NCI-H1417 treated with DMSO at 0.1 percent for 48 hours (cell line): ENCODE data around the gene SRRM2.

ENCODE experiments used
- DNase-seq: peaks from one replicate; lab custom pipeline; 2025; lab: John Stamatoyannopoulos, UW

Gene SRRM2

DNA sequence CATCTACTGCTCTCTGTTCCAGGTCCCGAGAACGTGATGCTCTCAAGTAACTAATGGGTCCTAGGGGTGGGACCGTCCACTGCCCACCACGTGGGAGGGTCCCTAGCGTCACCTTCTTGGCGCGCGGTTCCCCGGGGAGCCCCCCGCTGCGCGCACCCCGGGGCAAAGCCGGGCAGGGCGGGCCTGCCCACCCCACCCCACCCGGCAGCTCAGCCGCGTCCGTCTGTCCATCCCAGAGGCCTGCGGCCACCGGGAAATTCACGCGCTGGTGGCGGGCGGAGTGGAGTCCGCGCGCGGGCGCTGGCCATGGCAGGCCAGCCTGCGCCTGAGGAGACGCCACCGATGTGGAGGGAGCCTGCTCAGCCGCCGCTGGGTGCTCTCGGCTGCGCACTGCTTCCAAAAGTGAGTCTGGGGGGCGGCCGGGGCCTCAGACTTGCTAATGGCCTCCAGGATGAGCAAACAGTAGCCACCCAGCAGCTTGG lies 46.3 kb downstream of the SRRM2 start:
- DNase-seq = no peak

DNA sequence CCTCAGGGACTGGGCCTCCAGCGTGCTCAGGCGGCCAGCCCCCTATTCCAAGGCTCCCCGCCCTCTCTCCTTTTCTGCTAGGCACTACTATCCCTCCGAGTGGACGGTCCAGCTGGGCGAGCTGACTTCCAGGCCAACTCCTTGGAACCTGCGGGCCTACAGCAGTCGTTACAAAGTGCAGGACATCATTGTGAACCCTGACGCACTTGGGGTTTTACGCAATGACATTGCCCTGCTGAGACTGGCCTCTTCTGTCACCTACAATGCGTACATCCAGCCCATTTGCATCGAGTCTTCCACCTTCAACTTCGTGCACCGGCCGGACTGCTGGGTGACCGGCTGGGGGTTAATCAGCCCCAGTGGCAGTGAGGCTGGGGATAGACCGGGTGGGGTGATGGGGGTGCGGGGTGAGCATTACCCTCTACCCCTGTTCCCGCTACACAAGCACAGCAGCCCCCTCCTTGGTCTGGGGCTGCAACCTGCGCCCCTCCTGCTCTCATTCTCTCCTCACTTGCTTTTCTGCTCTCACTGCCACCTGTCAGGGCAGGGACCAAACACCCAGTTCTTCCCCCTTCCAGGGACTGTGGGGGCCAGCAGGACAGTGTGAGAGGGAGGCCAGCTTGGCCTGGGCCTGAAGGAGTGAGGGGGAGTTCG lies 46.9 kb downstream of the SRRM2 start:
- DNase-seq = no peak

DNA sequence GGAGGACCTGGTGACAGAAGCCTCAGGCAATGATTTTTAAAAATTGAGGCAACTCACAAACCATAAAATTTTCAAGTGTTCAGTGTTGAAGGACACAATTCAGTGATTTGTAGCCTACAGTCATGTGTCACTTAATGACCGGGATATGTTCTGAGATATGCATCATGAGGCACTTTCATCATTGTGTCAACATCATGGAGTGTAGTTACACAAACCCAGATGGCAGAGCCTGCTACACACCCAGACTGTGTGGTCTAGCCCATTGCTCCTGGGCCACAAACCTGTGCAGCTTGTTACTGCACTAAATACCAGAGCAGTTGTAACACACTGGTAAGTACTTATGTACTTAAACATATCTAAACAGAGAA lies 47.4 kb downstream of the SRRM2 start:
- DNase-seq = no peak

DNA sequence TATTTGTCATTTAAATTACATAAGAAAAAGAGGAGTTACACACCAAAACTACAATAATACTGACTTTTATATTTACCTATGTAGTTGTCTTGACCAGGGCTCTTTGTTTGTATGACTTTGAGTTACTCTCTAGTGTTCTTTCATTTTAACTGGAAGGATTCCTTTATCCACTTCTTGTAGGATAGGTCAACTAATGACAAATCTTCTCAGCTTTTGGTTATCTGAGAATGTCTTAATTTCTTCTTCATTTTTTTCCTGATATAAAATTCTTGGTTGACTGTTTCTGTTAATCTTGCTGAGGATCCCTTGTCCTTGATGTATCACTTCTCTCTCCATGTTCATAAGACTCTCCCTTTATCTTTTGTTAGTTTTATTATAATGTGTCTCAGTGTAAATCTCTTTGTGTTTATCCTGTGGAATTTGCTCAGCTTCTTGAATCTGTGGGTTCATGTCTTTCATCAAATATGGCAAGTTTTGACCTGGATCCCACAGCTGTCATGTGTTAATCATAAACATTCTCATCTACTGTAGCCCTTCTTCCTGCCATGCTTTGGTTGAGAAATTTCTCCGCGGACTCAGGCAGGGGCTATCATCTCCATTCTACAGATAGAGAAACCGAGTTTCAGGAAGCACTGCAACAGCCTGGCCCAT lies 51.2 kb downstream of the SRRM2 start:
- no peak for DNase-seq

DNA sequence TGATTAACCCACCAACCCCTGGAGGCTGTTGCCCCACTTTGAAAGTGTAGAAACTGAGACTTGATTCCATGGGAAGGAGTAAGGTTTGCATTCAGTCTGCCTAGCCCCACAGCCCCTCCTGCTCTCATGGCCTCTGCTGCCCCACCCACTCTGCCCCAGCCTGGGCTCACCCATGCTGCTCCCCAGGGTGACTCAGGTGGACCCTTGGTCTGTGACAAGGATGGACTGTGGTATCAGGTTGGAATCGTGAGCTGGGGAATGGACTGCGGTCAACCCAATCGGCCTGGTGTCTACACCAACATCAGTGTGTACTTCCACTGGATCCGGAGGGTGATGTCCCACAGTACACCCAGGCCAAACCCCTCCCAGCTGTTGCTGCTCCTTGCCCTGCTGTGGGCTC lies 52.3 kb downstream of the SRRM2 start:
- DNase-seq = no peak

DNA sequence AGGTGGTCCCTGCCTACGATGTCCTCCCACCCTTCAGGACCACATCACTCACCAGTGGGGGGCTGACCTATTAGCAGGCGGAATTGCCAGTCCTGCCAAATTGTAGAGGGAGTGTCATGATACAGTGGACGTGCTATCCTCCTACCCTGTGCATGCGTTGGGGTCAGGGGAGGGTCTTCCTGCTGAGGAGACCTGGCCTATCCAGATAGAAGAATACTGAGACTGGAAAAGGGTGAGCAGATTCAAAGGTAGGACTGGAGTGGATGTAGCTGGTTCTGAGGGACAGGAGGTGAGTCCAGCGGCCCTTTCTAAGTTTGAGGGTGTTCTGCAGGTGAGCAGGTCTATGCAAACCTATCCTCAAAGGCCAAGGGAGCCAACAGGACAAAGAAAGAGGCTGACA lies 53.8 kb downstream of the SRRM2 start:
- DNase-seq = no peak

DNA sequence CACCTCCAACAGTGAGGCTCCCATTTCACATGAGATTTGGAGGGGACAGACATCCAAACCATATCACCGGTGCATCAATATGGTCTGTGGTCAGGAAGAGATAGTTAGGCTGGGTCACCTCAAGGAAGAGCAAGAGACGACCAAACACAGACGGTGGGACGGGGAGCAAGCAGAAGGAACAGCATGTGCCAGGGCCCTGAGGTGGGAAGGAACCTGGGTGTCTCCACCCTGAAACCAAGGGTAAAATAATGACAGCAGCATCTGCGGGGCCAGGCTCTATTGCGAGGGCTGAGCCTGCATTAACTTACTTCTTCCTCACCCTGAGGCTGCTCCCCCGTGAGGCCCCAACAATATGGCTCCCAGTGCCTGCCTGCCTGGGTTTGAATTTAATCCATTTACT lies 55.7 kb downstream of the SRRM2 start:
- DNase-seq = no peak

DNA sequence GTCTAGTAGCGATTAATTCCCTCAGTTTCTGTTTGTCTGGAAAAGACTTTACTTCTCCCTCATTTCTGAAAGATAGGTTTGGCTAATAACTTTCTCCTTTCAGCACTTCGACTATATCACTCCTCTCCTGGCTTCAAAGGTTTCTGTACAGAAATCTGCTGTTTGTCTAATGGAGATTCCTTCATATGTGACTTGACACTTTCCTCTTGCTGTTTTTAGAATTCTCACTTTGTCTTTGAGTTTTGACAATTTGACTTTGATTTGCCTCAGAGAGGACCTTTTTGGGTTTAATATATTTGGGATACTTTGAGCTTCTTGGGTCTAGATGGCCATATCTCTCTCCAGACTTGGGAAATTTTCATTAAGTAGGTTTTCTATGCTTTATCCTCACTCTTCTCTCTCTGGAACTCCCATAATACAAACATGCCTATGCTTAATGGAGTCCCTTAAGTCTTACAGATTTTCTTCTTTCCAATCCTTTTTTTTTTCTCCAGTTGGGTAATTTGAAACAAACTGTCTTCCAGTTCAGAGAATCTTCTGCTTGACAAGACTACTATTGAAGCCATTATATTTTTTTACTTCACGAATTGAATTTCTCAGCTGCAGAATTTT lies 56.8 kb downstream of the SRRM2 start:
- DNase-seq = no peak

DNA sequence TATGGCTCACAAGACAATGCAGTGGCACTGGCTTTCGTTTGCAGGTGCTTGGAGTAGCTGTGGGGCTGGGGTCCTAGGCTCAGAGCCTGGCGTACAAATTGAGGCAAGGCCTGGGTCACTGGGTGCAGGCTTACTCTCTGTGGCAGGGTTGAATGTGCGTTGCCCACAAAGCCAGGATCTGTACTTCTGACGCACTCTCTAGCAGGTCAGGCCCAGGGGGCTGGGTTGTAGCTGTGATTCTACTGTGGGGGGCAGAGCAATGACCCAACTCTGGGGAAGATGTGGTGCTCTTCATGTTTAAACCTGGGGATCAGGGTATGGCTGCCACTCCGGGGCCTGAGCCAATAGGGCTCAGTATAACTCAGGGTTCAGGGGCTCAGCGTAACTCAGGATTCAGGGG lies 58.2 kb downstream of the SRRM2 start:
- DNase-seq = no peak

DNA sequence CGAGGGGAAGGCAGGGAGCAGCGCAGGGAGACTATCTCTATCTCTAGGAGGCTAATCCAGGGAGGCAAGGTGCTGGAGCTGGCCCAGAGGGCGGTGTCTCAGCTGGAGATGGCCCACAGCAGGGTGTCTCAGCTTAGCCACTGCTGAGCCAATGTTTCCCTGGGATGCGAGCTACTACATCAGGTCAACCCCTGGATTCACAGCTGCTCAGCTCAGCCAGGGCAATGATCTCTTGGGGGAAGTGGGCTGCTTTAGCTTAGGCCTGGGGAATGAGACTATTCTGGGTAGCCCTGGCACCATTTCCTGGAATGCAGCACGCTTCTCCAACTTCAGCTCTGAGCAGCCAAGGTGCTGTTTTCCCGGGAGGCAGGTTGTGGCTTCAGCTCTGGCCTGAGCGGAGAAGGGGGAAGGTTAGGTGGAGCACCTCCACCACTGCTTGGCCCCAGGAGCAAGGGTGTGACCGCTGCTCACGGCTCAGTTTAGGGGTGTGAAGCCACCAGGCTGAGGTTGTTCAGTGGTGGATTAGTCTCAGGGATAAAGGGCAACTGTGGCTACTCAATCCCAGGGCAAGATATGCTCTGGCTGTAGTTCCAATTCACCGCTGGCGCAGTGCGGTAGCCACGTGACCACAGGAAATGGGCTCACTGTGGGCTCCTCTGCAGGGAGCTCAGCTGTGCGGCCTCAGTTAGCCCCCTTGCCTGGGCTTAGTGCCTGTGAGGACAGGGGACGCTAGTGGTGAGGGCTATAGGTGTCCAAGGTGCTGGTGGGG lies 59.4 kb downstream of the SRRM2 start:
- DNase-seq = no peak

DNA sequence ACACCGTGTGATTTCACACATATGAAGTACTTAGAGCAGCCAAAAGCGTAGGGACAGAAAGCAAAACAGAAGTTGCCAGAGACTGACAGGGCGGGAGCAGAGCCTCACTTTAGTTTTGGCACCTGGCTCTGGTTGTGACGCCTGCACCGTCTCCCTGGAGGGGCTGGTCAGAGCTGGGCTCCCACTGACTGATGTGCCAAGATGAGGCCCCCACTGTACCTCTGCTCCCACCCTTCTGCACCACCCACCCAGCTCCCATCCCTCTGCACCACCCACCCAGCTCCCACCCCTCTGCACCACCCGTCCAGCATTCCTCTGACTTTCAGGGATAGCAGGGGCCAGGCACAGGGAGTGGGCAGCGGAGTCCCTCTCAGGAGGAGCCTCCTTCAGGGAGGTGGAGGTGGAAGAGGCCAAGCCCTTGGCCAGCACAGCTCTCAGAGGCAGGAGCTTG lies 61.4 kb downstream of the SRRM2 start:
- no peak for DNase-seq

DNA sequence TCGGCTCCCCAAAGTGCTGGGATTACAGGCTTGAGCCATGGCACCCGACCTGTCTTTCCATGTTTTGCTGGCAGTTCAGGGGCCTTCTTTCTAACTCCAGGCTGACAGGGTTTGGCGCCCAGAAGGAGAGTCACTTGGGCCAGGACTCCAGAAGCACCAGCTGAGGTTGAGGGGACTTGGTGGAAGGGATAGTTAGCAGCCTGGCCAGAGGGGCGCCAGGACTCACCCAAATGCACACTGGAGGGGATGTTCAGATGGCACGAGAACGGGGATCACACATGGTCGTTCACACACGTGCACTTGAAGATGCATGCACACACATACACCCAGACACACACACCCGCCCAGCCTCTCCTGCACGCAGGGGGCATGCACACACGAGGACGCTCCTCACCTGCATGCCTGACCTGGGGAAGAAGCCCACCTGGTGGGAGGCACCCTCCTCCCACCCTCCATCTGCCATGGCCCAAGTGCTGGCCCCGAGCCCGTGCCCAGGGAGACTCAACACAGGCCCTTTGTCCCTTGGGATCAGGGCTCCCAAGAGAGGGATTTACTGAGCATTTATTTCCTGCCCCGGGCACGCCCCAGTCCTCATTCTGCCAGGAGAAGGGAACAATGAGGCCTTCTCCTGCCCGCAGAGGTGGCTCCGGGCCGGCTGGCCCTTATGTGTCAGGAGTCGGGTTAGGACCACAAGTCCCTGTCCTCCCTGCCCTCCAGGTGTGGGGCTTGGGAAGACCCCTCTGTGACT lies 62.3 kb downstream of the SRRM2 start:
- DNase-seq = no peak

DNA sequence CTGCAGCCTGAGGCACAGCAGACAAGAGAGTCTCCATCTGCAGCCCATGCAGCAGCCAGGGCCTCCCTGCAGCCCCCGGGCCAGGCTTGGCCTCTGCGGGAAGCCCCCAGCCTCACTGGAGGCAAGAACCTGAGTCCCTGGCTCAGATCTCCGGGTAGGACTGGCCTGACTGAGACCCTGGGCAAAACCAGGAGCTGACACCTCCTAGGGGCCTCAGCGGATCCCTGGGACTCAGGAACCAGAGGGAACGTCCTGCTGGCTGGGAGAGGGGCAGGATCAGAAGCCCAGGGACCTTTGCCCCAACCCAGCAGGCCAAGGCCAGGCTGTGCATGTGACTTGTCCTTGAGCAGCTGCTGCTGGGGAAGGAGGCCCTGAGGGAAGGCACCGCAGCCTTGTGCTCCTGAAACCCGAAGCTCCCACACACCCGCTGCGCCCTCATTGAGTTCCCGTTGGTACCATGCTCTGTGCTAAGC lies 62.9 kb downstream of the SRRM2 start:
- no peak for DNase-seq

DNA sequence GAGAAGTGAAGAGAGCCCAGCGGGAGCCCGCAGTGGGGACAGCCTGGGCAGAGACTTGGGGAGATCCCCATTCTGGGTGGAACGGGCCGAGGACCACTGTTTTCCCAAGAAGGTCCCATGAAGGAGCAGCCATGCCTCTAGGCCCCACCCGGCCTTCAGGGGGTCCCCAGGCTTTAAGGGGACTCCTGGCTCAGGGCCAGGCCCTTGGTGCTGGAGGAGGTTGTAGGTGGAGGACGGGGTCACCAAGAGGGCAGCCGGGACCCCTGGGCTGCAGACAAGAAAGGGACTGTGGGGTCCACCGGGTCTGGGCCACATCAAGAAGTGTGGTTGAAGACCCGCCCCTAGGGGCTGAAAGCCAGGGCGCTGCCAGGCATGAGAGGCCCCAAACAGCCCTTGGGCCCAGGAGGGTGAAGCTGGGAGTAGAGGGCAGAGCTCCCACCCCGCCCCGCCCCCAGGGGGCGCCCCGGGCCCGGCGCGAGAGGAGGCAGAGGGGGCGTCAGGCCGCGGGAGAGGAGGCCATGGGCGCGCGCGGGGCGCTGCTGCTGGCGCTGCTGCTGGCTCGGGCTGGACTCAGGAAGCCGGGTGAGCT lies 64.4 kb downstream of the SRRM2 start, which contains the start of gene PRSS21:
Gene PRSS21, plus strand, starts transcription at position 487 of the 589 bp plus-strand sequence. Its CDS starts 32 bp downstream, at position 519.
- DNase-seq = no peak

DNA sequence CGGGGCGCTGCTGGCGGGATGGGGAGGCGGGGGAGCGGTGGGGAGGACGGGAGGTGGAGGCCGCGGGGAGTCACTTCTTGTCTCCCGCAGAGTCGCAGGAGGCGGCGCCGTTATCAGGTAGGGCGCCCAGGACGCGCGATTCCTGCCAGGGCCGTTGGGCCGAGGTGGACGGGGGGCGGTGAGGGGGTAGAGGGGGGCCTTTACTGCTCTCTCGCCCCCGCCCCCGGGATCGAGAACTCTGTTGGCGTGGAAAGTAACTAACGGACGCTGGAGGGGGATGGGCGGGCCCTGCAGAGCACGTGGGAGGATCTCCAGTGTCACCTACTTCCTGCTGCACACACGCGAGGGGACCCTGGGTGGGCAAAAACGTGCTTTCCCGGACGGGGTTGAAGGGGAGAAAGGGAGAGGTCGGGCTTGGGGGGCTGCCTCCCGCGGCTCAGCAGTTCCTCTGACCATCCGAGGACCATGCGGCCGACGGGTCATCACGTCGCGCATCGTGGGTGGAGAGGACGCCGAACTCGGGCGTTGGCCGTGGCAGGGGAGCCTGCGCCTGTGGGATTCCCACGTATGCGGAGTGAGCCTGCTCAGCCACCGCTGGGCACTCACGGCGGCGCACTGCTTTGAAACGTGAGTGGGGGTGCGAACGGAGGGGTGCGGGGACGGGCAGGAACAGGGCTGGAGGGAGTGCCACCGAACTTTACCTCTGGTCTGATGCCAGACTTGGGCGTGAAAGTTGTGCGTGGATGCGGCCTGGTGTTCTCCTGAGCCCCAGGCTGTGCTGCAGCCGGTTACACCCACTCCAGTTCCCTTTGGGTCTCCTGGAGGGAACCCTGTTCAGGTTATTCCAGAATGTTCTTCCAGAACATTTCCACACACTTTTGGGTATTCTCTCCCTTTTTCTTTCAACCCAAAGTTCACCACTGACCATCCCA lies 65.2 kb downstream of the SRRM2 start:
- DNase-seq = no peak

DNA sequence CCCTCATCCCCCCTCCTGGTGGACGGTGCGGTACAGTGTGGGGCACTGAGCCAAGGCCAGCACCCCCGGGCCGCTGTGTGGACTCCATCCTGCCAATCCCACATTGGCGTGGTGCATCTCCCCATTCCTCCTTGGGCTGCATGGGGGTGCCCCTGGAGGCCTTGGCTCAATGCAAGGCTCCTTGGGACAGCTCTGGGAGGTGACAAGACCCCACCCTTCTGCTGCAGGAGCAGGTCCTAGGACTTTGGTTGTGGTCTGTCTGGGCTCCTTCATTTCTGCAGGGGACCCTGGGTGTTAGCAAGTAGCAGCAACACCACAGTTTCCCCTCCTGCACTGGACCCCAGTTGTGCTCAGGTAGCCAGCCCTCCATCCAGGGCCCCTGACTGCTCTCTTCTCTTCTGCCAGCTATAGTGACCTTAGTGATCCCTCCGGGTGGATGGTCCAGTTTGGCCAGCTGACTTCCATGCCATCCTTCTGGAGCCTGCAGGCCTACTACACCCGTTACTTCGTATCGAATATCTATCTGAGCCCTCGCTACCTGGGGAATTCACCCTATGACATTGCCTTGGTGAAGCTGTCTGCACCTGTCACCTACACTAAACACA lies 65.9 kb downstream of the SRRM2 start:
- no peak for DNase-seq

DNA sequence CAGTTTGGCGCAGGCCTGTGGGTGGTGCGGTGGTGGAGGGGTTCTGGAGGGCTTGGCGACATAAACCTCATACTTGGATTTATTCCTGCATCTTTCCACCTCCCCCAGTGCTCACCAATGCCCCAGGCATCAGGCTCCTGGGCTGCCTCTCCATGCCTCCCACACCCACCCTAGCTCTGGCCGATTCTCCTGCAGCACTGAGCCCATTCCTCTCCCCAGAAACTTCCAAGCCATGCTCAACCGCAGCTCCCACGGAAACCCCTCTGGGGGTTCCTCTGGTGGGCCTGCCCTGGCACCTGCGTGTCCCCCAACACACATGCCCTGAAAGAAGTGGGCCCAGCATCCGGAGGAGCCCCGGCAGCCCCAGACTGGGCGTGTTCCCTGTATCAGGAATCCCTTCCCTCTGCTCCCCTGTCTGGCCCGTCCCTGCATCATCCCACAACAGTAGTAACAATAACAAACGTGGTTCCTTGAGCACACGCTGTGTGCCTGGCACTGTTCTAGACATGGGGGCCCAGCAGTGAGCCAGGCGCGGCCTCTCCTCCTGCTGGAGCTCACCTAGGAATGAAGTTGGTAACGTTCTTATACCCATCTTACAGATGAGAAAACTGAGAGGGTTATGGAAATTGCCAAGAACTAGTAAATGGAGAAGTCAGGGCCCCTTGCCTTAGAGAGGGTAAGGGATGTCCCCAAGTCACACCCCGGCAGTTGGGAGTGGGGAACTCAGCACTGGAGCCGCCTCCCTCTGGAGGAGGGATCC lies 66.9 kb downstream of the SRRM2 start:
- no peak for DNase-seq

DNA sequence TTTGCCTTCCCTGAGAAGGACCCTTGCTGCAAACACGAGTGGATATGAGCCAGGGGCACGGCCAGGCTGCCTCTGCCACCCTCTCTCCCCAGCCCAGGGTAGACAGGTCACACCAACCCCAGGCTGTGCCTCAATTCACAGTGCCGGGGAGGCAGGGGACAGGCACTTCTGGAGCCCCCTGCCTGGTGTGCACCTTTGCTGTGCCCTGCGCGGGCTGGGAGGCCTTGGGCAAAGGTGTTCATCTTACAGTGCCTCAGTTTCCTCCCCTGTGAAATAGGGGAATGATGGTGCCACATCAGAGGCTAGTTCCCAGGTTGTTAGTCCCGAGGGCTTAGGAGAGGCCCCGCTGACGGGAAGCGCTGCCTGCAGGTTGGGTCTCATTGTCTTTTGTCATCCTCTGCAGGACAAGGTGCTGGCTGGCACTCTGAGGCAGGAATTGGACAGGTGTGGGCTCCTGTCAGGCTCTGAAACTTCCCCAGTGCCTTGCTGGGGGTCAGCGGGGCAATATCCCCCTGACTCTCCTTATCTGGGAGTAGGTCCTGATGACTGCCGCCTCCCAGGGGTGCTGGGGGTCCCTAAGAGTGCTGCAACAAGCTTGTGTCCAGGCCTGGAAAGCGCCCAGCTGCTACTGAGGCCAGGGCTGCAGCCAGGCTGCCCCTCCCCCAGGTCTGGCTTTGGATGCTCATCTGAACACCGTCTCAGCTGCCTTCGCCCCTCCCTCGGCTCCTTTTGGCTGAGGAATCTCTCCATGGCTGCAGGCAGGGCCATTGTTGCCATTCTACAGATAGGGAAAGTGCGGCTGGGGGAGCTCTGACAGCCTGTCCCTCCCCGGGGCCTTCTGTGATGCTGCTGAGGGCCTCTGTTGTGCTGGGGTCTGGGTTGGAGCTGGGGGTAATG lies 67.7 kb downstream of the SRRM2 start:
- DNase-seq = no peak
